GM12874 (cell line): Measurements from ENCODE around the gene RAX2.

ENCODE experiments used
- TF ChIP-seq, protein P1 (sequence below): IDR thresholded peaks from 2 replicates; pipeline ENCODE4 v1.5.1; 2011; ENCODE audit warnings: low read depth, mild to moderate bottlenecking, control low read depth, low read length, moderate library complexity; ENCODE audit not compliant: insufficient read depth

RAX2 gene

GRCh38 chr19:3813473-3814392, 41.7 kb upstream of the RAX2 start:
- TF ChIP-seq, protein P1, sequence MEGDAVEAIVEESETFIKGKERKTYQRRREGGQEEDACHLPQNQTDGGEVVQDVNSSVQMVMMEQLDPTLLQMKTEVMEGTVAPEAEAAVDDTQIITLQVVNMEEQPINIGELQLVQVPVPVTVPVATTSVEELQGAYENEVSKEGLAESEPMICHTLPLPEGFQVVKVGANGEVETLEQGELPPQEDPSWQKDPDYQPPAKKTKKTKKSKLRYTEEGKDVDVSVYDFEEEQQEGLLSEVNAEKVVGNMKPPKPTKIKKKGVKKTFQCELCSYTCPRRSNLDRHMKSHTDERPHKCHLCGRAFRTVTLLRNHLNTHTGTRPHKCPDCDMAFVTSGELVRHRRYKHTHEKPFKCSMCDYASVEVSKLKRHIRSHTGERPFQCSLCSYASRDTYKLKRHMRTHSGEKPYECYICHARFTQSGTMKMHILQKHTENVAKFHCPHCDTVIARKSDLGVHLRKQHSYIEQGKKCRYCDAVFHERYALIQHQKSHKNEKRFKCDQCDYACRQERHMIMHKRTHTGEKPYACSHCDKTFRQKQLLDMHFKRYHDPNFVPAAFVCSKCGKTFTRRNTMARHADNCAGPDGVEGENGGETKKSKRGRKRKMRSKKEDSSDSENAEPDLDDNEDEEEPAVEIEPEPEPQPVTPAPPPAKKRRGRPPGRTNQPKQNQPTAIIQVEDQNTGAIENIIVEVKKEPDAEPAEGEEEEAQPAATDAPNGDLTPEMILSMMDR = no peak

DNA sequence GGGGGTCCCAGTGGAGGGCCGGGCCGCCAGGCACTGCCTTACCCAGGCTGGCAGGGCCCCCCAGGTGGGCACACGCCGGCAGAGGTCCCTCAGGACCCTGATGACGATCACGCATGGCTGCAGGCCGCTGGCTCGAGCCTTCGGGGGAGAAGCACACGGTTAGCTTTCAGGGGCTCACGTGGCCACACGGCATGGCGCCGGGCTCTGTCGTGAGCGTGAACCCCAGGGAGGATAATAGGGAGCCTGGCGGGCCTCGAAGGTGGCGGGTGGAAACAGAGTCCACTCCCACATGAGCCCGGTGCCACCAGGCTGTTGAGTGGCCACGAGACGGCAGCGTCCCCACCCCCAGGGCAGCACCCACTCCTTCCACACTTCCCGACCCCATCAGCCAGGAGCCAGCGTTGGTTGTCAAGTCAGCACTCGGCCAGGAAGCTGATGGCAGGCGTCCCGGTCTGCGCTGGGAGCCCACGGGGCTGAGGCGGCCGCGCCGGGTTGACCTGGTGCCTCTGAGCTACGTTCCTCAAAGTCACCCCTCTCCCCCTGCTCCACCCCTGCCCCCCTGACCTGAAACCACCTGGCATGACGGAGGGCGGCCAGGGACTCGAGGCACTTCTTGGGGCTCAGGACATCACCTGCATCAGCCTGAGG, 38.8 kb upstream of the RAX2 start:
- TF ChIP-seq, protein P1 = no peak

DNA sequence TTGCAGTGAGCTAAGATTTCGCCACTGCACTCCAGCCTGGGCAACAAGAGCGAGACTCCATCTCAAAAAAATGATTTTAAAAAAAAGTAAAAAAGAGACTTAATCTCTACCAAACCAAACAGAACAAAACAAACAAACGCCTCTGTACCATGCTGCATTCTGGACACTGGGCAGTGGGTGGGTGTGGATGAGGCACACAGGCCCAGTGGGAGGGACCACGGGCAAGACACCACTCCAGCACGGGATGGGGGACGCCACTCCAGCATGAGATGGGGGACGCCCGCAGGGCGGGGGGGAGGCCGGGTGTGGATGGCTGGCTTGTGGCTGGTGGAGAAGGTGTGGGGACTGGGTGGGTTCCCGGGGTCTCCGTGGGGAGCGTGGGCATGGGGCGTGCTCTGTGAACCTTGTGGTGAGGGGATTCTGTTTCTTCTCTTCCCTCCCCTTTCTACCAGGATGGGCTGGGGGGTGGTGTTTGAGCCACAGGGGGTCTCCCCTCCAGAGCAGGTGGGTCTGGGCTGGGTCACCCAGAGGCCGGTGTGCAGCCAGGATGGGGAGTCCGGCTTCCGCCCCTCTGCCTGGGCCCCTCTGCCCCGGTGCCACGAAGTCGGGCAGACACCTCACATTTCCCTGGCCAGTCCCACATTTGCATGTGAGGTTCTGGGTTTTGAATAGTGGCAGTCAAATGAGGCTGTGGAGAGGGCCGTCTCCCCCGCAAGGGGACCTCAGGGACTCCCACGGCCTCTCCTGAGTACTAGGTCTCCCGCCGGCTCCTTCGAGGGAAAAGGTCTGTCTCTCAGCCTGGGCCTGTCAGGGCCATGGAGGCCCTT, 38.1 kb upstream of the RAX2 start:
- TF ChIP-seq, protein P1 = no peak

DNA sequence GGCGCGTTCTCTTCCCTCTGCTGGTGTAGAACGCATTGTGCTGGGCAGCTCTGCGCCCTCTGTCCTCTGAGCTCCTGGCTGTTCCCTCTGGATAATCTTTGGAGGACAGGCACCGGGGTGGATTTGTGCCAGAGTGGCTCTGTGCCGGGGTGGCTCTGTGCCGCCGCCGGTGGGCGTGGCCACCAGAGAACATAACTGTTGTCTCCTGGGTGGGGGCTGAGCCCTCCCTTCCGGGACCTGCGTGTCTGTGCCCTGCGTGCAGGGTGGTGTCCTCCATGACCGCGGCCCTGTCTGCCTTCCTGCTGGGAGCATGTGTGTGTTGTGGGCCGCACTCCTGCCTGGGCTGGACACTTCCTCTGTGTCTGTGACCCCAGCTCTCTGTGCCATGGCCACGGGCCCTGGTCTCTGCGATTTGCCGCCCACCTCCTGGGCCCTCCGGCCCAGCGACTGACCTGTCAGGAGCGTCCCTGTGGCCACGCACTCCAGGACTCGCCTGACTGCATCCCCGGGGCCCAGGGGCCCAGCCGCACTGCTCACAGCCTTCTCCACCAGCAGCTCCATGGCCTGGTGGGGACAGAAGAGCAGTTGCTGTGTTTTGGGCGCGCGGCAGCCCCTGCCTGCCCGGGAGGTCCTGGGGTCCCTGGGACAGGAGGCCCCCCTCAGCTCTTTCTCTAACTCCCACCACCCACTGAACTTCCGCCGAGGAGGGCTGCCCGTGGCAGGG, 36.6 kb upstream of the RAX2 start:
- TF ChIP-seq, protein P1 = no peak

DNA sequence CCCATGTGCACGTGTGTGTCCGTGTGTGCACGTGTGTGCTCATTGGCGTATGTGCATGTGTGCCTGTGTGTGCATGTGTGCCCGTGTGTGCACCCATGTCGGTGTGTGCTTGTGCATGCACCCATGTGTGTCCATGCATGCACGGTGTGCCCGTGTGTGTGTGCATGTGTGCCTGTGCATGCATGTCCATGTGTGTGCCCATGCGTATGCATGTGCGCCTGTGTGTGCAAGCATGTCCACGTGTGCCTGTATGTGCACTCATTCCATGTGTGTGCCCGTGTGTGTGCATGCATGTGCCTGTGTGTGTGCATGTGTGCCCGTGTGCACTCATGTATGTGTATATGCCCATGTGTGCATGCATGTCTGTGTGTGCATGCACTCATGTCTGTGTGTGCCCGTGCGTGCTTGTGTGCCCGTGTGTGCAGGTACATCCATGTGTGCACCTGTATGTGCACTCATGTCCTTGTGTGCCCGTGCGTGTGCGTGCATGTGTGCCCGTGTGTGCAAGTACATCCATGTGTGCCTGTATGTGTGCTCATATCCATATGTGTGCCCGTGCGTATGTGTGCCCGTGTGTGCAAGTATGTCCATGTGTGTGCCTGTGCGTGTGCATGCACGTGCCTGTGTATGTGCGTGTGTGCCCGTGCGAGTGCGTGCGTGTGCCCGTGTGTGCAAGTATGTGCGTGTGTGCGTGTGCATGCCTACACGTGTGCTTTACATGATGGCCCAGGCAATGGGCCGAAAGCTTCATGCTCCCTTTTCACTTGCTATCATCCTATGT, 35.7 kb upstream of the RAX2 start:
- TF ChIP-seq, protein P1 = no peak

GRCh38 chr19:3807131-3807480, 35.1 kb upstream of the RAX2 start:
- TF ChIP-seq, protein P1 = no peak
